ENCODE data around the gene SMOC2. TPM values are rescaled to one million over a fixed set of nuclear protein-coding genes. Genes with fewer than 3 reads are reported as not detected.

Gene SMOC2
- total and polyA plus RNA-seq, 2 of the 4 experiments (the other 2 are of a cell fraction) = not detected

DNA sequence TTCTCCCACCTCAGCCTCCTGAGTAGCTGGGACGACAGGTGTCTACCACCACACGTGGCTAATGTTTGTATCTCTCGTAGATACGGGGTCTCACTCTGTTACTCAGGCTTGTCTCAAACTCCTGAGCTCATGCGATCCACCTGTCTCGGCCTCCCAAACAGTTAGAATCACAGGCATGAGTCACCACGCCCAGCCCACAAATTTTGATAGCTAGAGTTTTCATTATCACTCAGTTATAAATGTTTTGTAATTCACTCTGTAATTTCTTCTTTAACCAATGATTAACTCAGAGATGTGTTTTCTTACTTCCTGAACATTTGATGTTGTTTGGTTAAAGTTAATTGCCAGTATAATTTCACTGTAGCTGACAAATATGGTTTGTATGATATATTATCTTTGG is 249.3 kb downstream of the SMOC2 start:
- no peak overlapping the region for H4K5ac ChIP-seq (ENCODE audit: low read depth, low read length)
- H3K36me3 ChIP-seq (ENCODE audit: control insufficient read depth, insufficient read depth, low read length) = no peaks in the 10 kb centered on the region
- DNase-seq = no peak
- no peak overlapping the region for H3K18ac ChIP-seq (ENCODE audit: low read depth, low read length)
- no peaks in the 10 kb centered on the region for H3K27me3 ChIP-seq (ENCODE audit: control insufficient read depth, insufficient read depth, low read length)
- intact Hi-C loops (cut with micrococcal nuclease) = no loop called here
- H3K4ac ChIP-seq (ENCODE audit: low read depth, low read length) = no peak overlapping the region
- no peak overlapping the region for H2AFZ ChIP-seq (replicated peaks; ENCODE audit: low read length, poor library complexity)
- no peak overlapping the region for H3K4me3 ChIP-seq (ENCODE audit: insufficient read depth, low read depth, low read length)
- ChIA-PET CTCF (no interaction called here), POLR2A (ENCODE audit: unreplicated experiment) (no interaction called here)
- no peaks in the 10 kb centered on the region for H3K9me1 ChIP-seq (ENCODE audit: insufficient read depth, low read length)
- ATAC-seq (ENCODE audit: low read depth) = no peak
- H4K91ac ChIP-seq (ENCODE audit: insufficient read depth, low read depth, low read length) = no peak overlapping the region
- no peaks in the 10 kb centered on the region for H4K20me1 ChIP-seq (ENCODE audit: insufficient read depth, low read length)
- no peak overlapping the region for H3K14ac ChIP-seq (replicated peaks; ENCODE audit: low read depth, low read length)
- no peak overlapping the region for H3K4me2 ChIP-seq (ENCODE audit: low read depth, low read length)
- H2BK120ac ChIP-seq (ENCODE audit: low read depth, low read length) = no peak overlapping the region
- TF ChIP-seq BHLHE40 (IDR thresholded peaks at IDR 0.05; ENCODE audit: low read depth, low read length) (no peak), CEBPB (IDR thresholded peaks at IDR 0.05; ENCODE audit: low read depth, low read length) (no peak), MAZ (IDR thresholded peaks at IDR 0.05; ENCODE audit: borderline replicate concordance, low read depth, low read length) (no peak), SMC3 (IDR thresholded peaks at IDR 0.05; ENCODE audit: low read depth, low read length) (no peak), MXI1 (IDR thresholded peaks at IDR 0.05; ENCODE audit: borderline replicate concordance, low read depth, low read length) (no peak), NFE2L2 (IDR thresholded peaks at IDR 0.05; ENCODE audit: low read depth, low read length) (no peak), FOS (IDR thresholded peaks at IDR 0.05; ENCODE audit: low read depth, low read length) (no peak), MAFK (IDR thresholded peaks at IDR 0.05; ENCODE audit: low read depth, low read length) (no peak), CHD1 (IDR thresholded peaks at IDR 0.05; ENCODE audit: low read depth, low read length) (no peak), RFX5 (IDR thresholded peaks at IDR 0.05; ENCODE audit: low read depth, low read length) (no peak), RAD21 (IDR thresholded peaks at IDR 0.05; ENCODE audit: low read length) (no peak), RCOR1 (IDR thresholded peaks at IDR 0.05; ENCODE audit: insufficient replicate concordance, low read length) (no peak), POLR2A (IDR thresholded peaks at IDR 0.05; ENCODE audit: low read depth, low read length) (no peak)
- TF ChIP-seq, protein P1, sequence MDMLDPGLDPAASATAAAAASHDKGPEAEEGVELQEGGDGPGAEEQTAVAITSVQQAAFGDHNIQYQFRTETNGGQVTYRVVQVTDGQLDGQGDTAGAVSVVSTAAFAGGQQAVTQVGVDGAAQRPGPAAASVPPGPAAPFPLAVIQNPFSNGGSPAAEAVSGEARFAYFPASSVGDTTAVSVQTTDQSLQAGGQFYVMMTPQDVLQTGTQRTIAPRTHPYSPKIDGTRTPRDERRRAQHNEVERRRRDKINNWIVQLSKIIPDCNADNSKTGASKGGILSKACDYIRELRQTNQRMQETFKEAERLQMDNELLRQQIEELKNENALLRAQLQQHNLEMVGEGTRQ (IDR thresholded peaks at IDR 0.05; ENCODE audit: low read depth, low read length) = no peak
- TF ChIP-seq, protein P2, sequence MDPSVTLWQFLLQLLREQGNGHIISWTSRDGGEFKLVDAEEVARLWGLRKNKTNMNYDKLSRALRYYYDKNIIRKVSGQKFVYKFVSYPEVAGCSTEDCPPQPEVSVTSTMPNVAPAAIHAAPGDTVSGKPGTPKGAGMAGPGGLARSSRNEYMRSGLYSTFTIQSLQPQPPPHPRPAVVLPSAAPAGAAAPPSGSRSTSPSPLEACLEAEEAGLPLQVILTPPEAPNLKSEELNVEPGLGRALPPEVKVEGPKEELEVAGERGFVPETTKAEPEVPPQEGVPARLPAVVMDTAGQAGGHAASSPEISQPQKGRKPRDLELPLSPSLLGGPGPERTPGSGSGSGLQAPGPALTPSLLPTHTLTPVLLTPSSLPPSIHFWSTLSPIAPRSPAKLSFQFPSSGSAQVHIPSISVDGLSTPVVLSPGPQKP (IDR thresholded peaks at IDR 0.05; ENCODE audit: borderline replicate concordance, low read depth, low read length) = no peak
- TF ChIP-seq, protein P3, sequence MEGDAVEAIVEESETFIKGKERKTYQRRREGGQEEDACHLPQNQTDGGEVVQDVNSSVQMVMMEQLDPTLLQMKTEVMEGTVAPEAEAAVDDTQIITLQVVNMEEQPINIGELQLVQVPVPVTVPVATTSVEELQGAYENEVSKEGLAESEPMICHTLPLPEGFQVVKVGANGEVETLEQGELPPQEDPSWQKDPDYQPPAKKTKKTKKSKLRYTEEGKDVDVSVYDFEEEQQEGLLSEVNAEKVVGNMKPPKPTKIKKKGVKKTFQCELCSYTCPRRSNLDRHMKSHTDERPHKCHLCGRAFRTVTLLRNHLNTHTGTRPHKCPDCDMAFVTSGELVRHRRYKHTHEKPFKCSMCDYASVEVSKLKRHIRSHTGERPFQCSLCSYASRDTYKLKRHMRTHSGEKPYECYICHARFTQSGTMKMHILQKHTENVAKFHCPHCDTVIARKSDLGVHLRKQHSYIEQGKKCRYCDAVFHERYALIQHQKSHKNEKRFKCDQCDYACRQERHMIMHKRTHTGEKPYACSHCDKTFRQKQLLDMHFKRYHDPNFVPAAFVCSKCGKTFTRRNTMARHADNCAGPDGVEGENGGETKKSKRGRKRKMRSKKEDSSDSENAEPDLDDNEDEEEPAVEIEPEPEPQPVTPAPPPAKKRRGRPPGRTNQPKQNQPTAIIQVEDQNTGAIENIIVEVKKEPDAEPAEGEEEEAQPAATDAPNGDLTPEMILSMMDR (conservative IDR thresholded peaks at IDR 0.05; ENCODE audit: low read depth, low read length) = no peak
- H3K56ac ChIP-seq (ENCODE audit: extremely low read depth, insufficient read depth, low read length) = no peak overlapping the region
- no peak overlapping the region for H4K8ac ChIP-seq (ENCODE audit: low read depth in 2 of 2, low read length in 2 of 2)
- 50% methylated on average over 2 of the region's 7 CpGs; no CpG with 5 or more reads in 1 of the 2 experiments for WGBS, 2 experiments (ENCODE audit: extremely low coverage in 2 of 2, insufficient read length in 1 of 2)
- in situ Hi-C loops (cut with MboI; ENCODE audit: low sequenced_read_pairs) = no loop called here
- H2AK9ac ChIP-seq (replicated peaks; ENCODE audit: low read depth, low read length, poor library complexity) = no peak overlapping the region
- no TSS peak for BruUV-seq (replicated peaks)
- no peak overlapping the region for H3K9ac ChIP-seq (ENCODE audit: low read depth, low read length)
- H2AK5ac ChIP-seq (ENCODE audit: low read depth, low read length) = no peak overlapping the region
- H3K27ac ChIP-seq (ENCODE audit: insufficient read depth, low read length) = no peak overlapping the region
- H2BK20ac ChIP-seq (ENCODE audit: low read depth, low read length) = no peak overlapping the region
- no peak overlapping the region for H2BK15ac ChIP-seq (ENCODE audit: low read depth, low read length)
- peaks cover 36% of the 10 kb centered on the region for H3K9me3 ChIP-seq (ENCODE audit: control insufficient read depth, insufficient read depth, low read length)
- H3K4me1 ChIP-seq (ENCODE audit: control insufficient read depth, insufficient read depth, low read length) = no peaks in the 10 kb centered on the region
- dilution Hi-C loops (cut with HindIII; ENCODE audit: low sequenced_read_pairs, unreplicated experiment) = no loop called here
- H2BK5ac ChIP-seq (ENCODE audit: low read depth, low read length, poor library complexity, severe bottlenecking) = no peak overlapping the region
- H3K23ac ChIP-seq (ENCODE audit: low read depth, low read length) = no peak overlapping the region
- H3K79me1 ChIP-seq (ENCODE audit: low read depth in 1 of 2, low read length in 2 of 2) = no peaks in the 10 kb centered on the region

Measured in IMR-90 (cell line).